ENCODE results near the gene AKR7A2. TPM values are rescaled to one million over a fixed set of nuclear protein-coding genes. Genes with fewer than 3 reads are reported as not detected.
A peak's percentile ranks its signal among the peaks of the same experiment; 100 is the strongest.
"Not testable (repeated sequence)": the region's sequence is repeated elsewhere in the genome, so short reads cannot be mapped to it uniquely, and the experiment has no call there.

AKR7A2 gene
- polyA plus RNA-seq, 1 donor: 53.2 TPM

GRCh38 chr1:19300211-19300610 lies 11.7 kb downstream of the AKR7A2 start:
- DNase-seq: no peak

GRCh38 chr1:19294638-19295037 lies 17.3 kb downstream of the AKR7A2 start:
- DNase-seq: no peak

GRCh38 chr1:19289244-19289643 lies 22.7 kb downstream of the AKR7A2 start:
- no peak for DNase-seq

DNA sequence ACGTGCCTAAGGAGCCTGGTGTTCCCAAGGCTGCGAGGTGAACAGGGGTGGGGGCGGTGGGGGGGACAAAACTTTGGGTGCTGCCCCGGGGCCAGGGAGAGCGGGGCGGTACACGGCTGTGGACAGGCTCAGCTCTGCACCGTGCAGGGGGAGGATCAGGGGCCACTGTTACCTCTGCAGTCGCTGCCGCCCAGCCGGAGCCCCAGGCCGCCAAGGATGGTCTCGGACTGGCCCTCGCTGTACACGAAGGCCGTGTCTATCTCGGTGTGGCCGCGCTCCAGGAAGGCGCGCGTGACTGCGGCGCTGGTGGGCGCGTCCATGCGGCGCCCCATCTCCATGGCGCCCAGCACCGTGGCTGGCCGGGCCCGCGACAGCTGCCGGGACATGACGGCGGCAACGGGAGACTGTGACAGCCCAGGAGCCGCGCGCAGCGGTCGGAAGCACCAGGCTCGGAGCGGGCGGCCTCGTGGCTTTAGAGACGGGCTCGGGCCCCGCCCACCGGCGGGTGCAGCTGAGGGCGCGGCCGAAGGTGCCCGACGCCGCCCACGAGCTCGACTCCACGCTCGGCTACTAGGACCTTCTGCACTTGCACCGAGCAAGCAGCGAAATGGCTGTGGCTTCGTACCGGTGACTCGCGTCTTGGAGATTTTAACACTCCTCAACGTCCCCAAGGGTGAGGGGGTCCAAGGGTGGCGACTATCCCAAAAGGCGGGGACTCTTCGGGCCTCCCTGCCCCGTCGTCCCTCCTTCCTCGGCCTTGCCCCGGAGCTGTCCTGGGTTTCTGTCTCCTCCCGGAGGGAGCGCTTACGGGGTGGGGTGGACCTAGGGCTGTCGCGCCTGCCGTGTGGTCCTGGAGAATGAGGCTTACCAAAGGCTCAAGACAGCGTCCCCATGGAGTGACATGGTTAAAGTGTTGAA lies 23.4 kb downstream of the AKR7A2 start, which contains the start of gene AKR7A3:
TSS of gene AKR7A3 (minus strand) at position 447 of the 918 bp plus-strand sequence. CDS start at position 386, 61 bp downstream.
- DNase-seq: peak; percentile 20

GRCh38 chr1:19287436-19288185 lies 24.3 kb downstream of the AKR7A2 start:
- no peak for DNase-seq

- DNase-seq: not testable (repeated sequence)
These were observed 26.1 kb downstream of the AKR7A2 start for GRCh38 chr1:19285807-19286206.

- DNase-seq: not testable (repeated sequence)
These were observed 26.6 kb downstream of the AKR7A2 start for GRCh38 chr1:19285366-19285765.

DNA sequence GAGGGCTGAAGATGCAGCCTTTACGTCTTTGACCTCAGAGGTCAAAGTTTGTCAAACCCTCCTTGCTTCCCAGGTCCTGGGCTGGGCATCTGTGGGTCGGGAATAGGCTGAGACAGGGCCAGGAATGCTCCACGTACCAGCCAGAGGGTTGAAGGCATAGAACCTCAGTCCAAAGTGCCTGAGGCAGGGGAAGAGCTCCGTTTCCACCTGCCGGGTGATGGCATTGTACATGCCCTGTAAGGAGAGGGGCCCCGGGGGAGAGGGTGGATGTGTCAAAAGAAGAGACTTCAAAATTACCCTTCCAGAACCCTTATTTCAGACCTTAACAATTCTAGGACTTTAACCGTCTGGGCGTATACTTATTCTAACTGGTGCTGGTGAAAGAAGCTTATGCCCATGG lies 27.1 kb downstream of the AKR7A2 start:
- DNase-seq: no peak

- DNase-seq: no peak
These were observed 28.1 kb downstream of the AKR7A2 start for GRCh38 chr1:19283891-19284290.

DNA sequence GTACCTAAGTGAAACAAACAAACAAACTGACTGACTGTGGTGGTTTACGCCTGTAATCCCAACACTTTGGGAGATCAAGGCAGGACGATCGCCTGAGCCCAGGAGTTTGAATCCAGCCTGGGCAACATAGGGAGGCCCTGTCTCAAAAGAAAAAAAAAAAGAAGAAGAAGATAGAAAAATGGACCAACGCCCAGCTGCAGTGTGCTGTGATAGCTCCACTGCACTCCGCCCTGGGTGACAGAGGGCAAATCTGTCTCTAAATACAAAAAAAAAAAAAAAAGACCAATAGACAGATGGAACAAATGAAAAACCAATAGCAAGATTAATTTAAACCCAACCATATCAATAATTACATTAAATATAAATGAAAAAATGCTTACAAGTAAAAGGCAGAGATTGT lies 37.3 kb downstream of the AKR7A2 start:
- no peak for DNase-seq

DNA sequence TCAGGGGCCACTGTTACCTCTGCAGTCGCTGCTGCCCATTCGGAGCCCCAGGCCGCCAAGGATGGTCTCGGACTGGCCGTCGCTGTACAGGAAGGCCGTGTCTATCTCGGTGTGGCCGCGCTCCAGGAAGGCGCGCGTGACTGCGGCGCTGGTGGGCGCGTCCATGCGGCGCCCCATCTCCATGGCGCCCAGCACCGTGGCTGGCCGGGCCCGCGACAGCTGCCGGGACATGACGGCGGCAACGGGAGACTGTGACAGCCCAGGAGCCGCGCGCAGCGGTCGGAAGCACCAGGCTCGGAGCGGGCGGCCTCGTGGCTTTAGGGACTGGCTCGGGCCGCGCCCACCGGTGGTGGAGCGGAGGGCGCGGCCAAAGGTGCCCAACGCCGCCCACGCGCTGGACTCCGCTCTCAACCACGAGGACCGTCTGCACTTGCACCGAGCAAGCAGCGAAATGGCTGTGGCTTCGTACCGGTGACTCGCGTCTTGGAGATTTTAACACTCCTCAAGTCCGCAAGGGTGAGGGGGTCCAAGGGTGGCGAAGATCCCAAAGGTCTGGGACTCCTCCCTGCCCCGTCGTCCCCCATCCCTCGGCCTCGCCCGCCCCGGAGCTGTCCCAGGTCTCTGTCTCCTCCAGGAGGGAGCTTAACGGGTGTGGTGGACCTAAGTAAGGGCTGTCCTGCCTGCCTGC lies 38.0 kb downstream of the AKR7A2 start:
- not testable (repeated sequence) for DNase-seq

DNA sequence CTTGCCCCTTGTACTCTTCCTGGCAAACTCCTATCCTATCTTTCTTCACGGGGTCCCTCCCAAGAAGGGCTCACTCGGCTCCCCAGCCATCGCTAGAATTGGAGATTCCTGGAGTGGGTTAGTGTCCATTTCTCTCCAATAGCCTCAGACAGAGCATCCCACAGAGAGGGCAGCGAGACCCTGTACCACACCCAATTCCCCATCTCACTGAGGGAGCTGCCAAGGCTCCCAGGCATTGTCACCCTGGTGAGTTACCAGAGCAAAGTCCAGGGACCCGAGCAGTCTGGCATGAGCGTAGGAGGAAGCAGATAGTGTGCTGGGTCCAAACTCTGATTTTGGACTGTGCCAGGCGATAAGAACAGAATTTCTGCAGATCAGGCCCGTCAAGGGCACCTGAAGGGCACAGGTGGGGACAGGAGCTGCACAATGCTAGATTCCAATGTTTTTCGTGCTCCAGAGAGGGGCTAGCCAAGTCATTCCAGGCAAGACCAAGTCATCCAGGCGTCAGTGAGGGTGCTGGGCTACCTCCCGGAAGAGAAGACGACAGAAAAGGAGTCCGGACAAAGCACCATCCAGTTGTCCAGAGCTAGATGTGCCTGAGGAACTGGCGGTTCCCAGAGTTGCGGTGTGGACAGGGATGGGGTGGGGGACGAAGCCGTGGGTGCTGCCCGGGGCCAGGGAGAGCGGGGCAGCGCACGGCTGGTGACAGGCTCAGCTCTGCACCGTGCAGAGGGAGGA lies 38.7 kb downstream of the AKR7A2 start:
- no peak for DNase-seq

GRCh38 chr1:19272064-19272463 lies 39.9 kb downstream of the AKR7A2 start:
- DNase-seq: no peak

DNA sequence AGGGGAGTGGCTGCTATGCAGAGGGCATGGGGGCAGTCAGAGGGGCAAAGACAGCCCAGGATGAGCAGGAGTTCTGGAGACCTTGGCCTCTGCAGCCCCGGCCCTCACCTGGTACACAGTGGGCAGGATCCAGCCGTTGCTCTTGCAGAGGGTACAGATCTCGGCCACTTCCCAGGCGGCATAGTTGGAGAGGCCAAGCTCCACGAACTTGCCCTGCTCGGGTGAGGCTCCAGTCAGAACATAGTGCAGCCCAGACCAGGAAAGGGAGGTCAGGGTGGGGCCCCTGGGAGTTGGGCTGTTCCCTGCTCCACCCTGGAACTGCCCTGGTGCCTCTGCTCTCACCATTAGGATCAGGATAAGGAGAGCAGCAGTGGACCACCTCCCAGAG lies 41.6 kb downstream of the AKR7A2 start:
- DNase-seq: not testable (repeated sequence)

- DNase-seq: not testable (repeated sequence)
These were observed 42.3 kb downstream of the AKR7A2 start for GRCh38 chr1:19269427-19270342.

- no peak for DNase-seq
These were observed 43.5 kb downstream of the AKR7A2 start for GRCh38 chr1:19268445-19268844.

- no peak for DNase-seq
These were observed 49.2 kb downstream of the AKR7A2 start for GRCh38 chr1:19262744-19263143.

DNA sequence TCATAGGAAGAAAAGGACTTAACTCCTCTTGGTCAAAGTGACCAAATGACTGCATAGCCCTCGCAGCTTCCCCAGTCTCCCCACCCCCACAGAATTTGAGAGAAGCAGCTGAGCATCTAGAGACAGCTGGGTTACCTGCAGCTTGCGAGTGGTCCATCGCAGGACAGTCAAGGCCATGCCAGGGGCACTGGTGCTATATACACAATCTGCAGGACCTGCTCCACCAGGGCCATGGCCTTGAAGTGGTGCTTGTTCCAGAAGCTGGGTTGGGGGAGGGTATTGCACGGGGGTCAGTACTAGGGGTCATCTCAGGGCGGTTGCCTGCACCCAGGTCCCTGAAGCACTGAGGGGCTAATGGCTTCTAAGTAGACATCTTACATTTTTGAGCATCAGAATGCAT lies 49.9 kb downstream of the AKR7A2 start:
- no peak for DNase-seq

DNA sequence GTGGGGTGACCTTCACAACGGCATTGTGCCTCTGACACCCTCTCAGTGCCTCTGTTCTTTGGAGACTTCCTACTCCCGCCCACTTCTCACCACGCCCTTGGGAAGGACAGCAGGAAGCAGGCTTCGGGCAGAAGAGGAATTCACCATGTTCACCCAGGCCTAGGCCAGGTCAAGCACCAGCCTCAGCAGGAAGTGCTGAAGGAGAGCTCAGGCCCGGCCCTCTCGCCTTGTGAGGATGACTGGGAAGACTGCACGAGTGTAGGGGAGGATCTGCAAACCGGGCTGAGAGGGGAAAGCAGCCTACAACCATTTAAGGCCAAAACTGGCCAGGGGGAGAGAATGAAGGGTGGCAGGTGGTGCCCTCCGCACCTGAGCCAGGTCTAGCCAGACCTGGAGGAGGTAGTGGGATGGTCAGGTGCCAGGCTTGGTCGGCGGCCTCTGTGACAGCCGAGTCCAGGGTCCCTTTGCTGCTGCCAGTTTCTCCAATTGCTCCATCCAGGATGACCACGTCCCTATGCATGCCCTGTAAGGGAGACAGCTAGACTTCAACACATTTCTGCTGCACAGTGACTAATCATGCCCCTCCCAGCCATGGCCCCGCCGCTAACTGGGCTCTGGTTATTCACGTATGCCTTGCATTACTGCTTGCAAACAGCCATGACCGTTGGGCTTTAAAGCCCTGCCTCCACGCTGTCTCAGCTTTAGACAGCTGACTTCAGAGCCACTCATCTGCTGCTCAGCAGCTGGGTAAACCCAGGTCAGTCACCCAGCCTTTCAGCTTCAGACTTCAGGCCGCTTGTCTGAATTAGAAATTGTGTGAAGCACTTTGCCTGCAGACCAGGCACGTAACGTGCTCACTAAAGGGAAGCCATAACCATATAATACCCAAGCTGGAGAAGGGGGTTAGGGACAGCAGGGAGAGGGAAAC lies 51.5 kb downstream of the AKR7A2 start:
- no peak for DNase-seq

DNA sequence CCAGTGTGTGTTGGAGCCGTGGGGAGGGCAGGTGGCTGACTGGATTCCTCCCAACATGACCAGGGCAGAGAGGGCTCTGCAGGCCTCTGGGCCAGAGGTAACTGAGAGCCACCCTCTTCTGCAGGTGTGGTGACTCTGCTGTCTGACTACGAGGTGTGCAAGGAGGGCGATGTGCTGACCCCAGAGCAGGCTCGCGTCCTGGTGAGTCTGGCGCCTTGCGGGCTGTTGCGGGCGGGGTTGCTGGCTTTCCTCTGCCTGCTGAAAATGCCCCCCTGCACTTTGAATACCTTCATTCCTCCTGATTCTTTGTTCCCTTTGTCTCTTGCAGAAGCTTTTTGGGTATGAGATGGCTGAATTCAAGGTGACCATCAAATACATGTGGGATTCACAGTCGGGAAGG lies 53.6 kb downstream of the AKR7A2 start:
- DNase-seq: no peak

Measured in hindlimb muscle (tissue), 1 donor.